HepG2 (cell line): Measurements from ENCODE around the gene ADCY9.

ENCODE experiments used
- AGO2 ChIP-seq: fragments of 200-400 bp; formaldehyde crosslinking; optimal IDR thresholded peaks from 2 replicates; pipeline ENCODE3; 2017; ENCODE audit warnings: mild to moderate bottlenecking, low read depth, low read length, moderate library complexity
- CHD2 ChIP-seq: IDR thresholded peaks from 2 replicates; pipeline ENCODE4 v1.6.1; 2011; ENCODE audit warnings: low read depth, low read length, improper control_type of control experiment
- GABPA ChIP-seq, 2 experiments: IDR thresholded peaks; 2 replicates each; pipeline ENCODE4 v1.6.1; 2011 to 2016; ENCODE audit warnings: low read depth in 2 of 2, low read length in 1 of 2, missing biosample characterization in 1 of 2, missing genetic modification characterization in 1 of 2
- GLI4 ChIP-seq: sonication (generic); formaldehyde crosslinking; IDR thresholded peaks from 2 replicates; pipeline ENCODE4 v1.5.1; 2020; ENCODE audit warnings: missing genetic modification reagents, mild to moderate bottlenecking, moderate library complexity, borderline replicate concordance
- MED1 ChIP-seq: sonication (generic); formaldehyde crosslinking; IDR thresholded peaks from 2 replicates; pipeline ENCODE4 v1.4.0; 2020; ENCODE audit warnings: missing genetic modification reagents
- MXI1 ChIP-seq: IDR thresholded peaks from 3 replicates; pipeline ENCODE4 v1.6.1; 2012; ENCODE audit warnings: low read depth, low read length, inconsistent platforms, borderline replicate concordance
- NCOA2 ChIP-seq: sonication (generic); formaldehyde crosslinking; IDR thresholded peaks from 2 replicates; pipeline ENCODE4 v1.8.0; 2022; ENCODE audit warnings: inconsistent platforms
- PBX2 ChIP-seq: IDR thresholded peaks from 2 replicates; pipeline ENCODE4 v1.6.1; 2016; ENCODE audit warnings: control low read depth
- PRPF4 ChIP-seq: fragments of 200-400 bp; formaldehyde crosslinking; IDR thresholded peaks from 2 replicates; pipeline ENCODE4 v1.6.1; 2016; ENCODE audit warnings: low read length, low read depth; ENCODE audit not compliant: poor library complexity, severe bottlenecking
- RFX1 ChIP-seq: fragments of 450-650 bp; IDR thresholded peaks from 2 replicates; pipeline ENCODE4 v1.6.1; 2017

GRCh38 chr16:4094127-4094773 is 22.0 kb downstream of the ADCY9 start:
- TF ChIP-seq MXI1 (no peak), AGO2 (no peak), CHD2 (0 out of 2 replicates have a peak, but pooled peaks have one; percentile 47), GABPA (IDR thresholded peaks at IDR 0.05; ENCODE audit: low read depth, low read length) (no peak), GABPA (CRISPR knock-in tag; IDR thresholded peaks at IDR 0.05; ENCODE audit: low read depth) (no peak), RFX1 (0 out of 2 replicates have a peak, but pooled peaks have one; percentile 12), PBX2 (CRISPR knock-in tag) (0 out of 2 replicates have a peak, but pooled peaks have one; percentile 21), GLI4 (CRISPR knock-in tag) (no peak), MED1 (CRISPR knock-in tag) (peak; percentile 70; the same call in 1 of the 2 replicates), PRPF4 (no peak), NCOA2 (CRISPR knock-in tag) (no peak)
